PFSK-1 (cell line): ENCODE data around the gene CHERP.
A peak's percentile ranks its signal among the peaks of the same experiment; 100 is the strongest.

ENCODE experiments used
- FOXP2 ChIP-seq: optimal IDR thresholded peaks from 2 replicates; pipeline ENCODE3; 2011; ENCODE audit warnings: borderline replicate concordance, control low read depth, inconsistent platforms; ENCODE audit not compliant: insufficient read depth; ENCODE audit errors: extremely low read length, extremely low read depth
- POLR2AphosphoS5 ChIP-seq: IDR thresholded peaks from 2 replicates; pipeline ENCODE4 v1.6.1; 2012; ENCODE audit warnings: low read depth, mild to moderate bottlenecking, control low read depth, low read length, moderate library complexity
- REST ChIP-seq, 2 experiments: IDR thresholded peaks; 2 replicates each; pipeline versions ENCODE4 v1.6.1 to v1.8.0; 2011 to 2012; ENCODE audit warnings: low read depth in 2 of 2, low read length in 2 of 2, control low read depth in 1 of 2, inconsistent platforms in 1 of 2, mild to moderate bottlenecking in 1 of 2, moderate library complexity in 1 of 2; ENCODE audit not compliant: insufficient read depth in 1 of 2
- SIN3A ChIP-seq: IDR thresholded peaks from 2 replicates; pipeline ENCODE4 v1.6.1; 2012; ENCODE audit warnings: mild to moderate bottlenecking, low read length, moderate library complexity, borderline replicate concordance; ENCODE audit not compliant: insufficient read depth
- TAF1 ChIP-seq: IDR thresholded peaks from 2 replicates; pipeline ENCODE4 v1.6.1; 2012; ENCODE audit warnings: low read length, control low read depth, borderline replicate concordance; ENCODE audit not compliant: insufficient read depth

The CHERP gene

GRCh38 chr19:16584248-16585093 lies 42.2 kb upstream of the CHERP start:
- TF ChIP-seq POLR2AphosphoS5 (peak; percentile 56; the same call in 1 of the 2 replicates), FOXP2 (no peak)

GRCh38 chr19:16582486-16583261 lies 40.4 kb upstream of the CHERP start:
- TF ChIP-seq REST (IDR thresholded peaks at IDR 0.05; ENCODE audit: insufficient read depth in 1 of 2, low read depth in 2 of 2, low read length in 2 of 2), result no peak
- no peak for TF ChIP-seq FOXP2
- TF ChIP-seq TAF1, result no peak
- no peak for TF ChIP-seq SIN3A
- TF ChIP-seq POLR2AphosphoS5, result no peak

GRCh38 chr19:16581971-16582343 lies 39.7 kb upstream of the CHERP start:
- no peak for TF ChIP-seq TAF1
- TF ChIP-seq REST (IDR thresholded peaks at IDR 0.05; ENCODE audit: insufficient read depth in 1 of 2, low read depth in 2 of 2, low read length in 2 of 2), result no peak
- TF ChIP-seq SIN3A, result no peak
- TF ChIP-seq FOXP2, result no peak
- TF ChIP-seq POLR2AphosphoS5, result no peak

GRCh38 chr19:16581145-16581970 lies 39.1 kb upstream of the CHERP start:
- TF ChIP-seq POLR2AphosphoS5 (no peak), SIN3A (no peak), FOXP2 (no peak), REST (IDR thresholded peaks at IDR 0.05; ENCODE audit: insufficient read depth in 1 of 2, low read depth in 2 of 2, low read length in 2 of 2) (no peak), TAF1 (no peak)

GRCh38 chr19:16579381-16579780 lies 37.1 kb upstream of the CHERP start:
- TF ChIP-seq TAF1, result no peak
- no peak for TF ChIP-seq FOXP2
- no peak for TF ChIP-seq REST (IDR thresholded peaks at IDR 0.05; ENCODE audit: insufficient read depth in 1 of 2, low read depth in 2 of 2, low read length in 2 of 2)
- no peak for TF ChIP-seq SIN3A
- no peak for TF ChIP-seq POLR2AphosphoS5
